Measurements from ENCODE around the gene APBB2.

APBB2 gene

GRCh38 chr4:40846532-40846931, 367.8 kb downstream of the APBB2 start:
- no peak for DNase-seq
- Histone ChIP-seq H3K27me3 (replicated peaks; ENCODE audit: control insufficient read depth, insufficient read depth, low read length, poor library complexity, severe bottlenecking) (no peaks in the 10 kb centered on the region), H3K27ac (ENCODE audit: insufficient read depth, low read length, poor library complexity, severe bottlenecking) (no peak overlapping the region), H3K4me3 (ENCODE audit: insufficient read depth, low read depth, low read length, poor library complexity, severe bottlenecking) (no peak overlapping the region), H3K36me3 (ENCODE audit: control insufficient read depth, insufficient read depth, low read length) (no peaks in the 10 kb centered on the region), H3K9me3 (ENCODE audit: control insufficient read depth, low read length) (no peaks in the 10 kb centered on the region), H3K4me1 (ENCODE audit: control insufficient read depth, insufficient read depth, low read length, poor library complexity, severe bottlenecking) (no peaks in the 10 kb centered on the region)

GRCh38 chr4:40845154-40845835, 369.0 kb downstream of the APBB2 start:
- H3K27me3 ChIP-seq (replicated peaks; ENCODE audit: control insufficient read depth, insufficient read depth, low read length, poor library complexity, severe bottlenecking), result no peaks in the 10 kb centered on the region
- no peaks in the 10 kb centered on the region for H3K4me1 ChIP-seq (ENCODE audit: control insufficient read depth, insufficient read depth, low read length, poor library complexity, severe bottlenecking)
- no peak overlapping the region for H3K27ac ChIP-seq (ENCODE audit: insufficient read depth, low read length, poor library complexity, severe bottlenecking)
- H3K9me3 ChIP-seq (ENCODE audit: control insufficient read depth, low read length), result no peaks in the 10 kb centered on the region
- DNase-seq, result no peak
- no peak overlapping the region for H3K4me3 ChIP-seq (ENCODE audit: insufficient read depth, low read depth, low read length, poor library complexity, severe bottlenecking)
- no peaks in the 10 kb centered on the region for H3K36me3 ChIP-seq (ENCODE audit: control insufficient read depth, insufficient read depth, low read length)

GRCh38 chr4:40844261-40844660, 370.1 kb downstream of the APBB2 start:
- Histone ChIP-seq H3K36me3 (ENCODE audit: control insufficient read depth, insufficient read depth, low read length) (no peaks in the 10 kb centered on the region), H3K4me3 (ENCODE audit: insufficient read depth, low read depth, low read length, poor library complexity, severe bottlenecking) (no peak overlapping the region), H3K27me3 (replicated peaks; ENCODE audit: control insufficient read depth, insufficient read depth, low read length, poor library complexity, severe bottlenecking) (no peaks in the 10 kb centered on the region), H3K4me1 (ENCODE audit: control insufficient read depth, insufficient read depth, low read length, poor library complexity, severe bottlenecking) (no peaks in the 10 kb centered on the region), H3K27ac (ENCODE audit: insufficient read depth, low read length, poor library complexity, severe bottlenecking) (no peak overlapping the region), H3K9me3 (ENCODE audit: control insufficient read depth, low read length) (no peaks in the 10 kb centered on the region)
- no peak for DNase-seq

- no peak overlapping the region for H3K27ac ChIP-seq (ENCODE audit: insufficient read depth, low read length, poor library complexity, severe bottlenecking)
- H3K4me1 ChIP-seq (ENCODE audit: control insufficient read depth, insufficient read depth, low read length, poor library complexity, severe bottlenecking), result no peaks in the 10 kb centered on the region
- no peaks in the 10 kb centered on the region for H3K9me3 ChIP-seq (ENCODE audit: control insufficient read depth, low read length)
- no peak for DNase-seq
- no peaks in the 10 kb centered on the region for H3K36me3 ChIP-seq (ENCODE audit: control insufficient read depth, insufficient read depth, low read length)
- no peaks in the 10 kb centered on the region for H3K27me3 ChIP-seq (replicated peaks; ENCODE audit: control insufficient read depth, insufficient read depth, low read length, poor library complexity, severe bottlenecking)
- H3K4me3 ChIP-seq (ENCODE audit: insufficient read depth, low read depth, low read length, poor library complexity, severe bottlenecking), result no peak overlapping the region
These were observed 370.6 kb downstream of the APBB2 start for GRCh38 chr4:40843696-40844095.

- H3K27me3 ChIP-seq (replicated peaks; ENCODE audit: control insufficient read depth, insufficient read depth, low read length, poor library complexity, severe bottlenecking), result no peaks in the 10 kb centered on the region
- no peak overlapping the region for H3K4me3 ChIP-seq (ENCODE audit: insufficient read depth, low read depth, low read length, poor library complexity, severe bottlenecking)
- H3K9me3 ChIP-seq (ENCODE audit: control insufficient read depth, low read length), result no peaks in the 10 kb centered on the region
- no peaks in the 10 kb centered on the region for H3K36me3 ChIP-seq (ENCODE audit: control insufficient read depth, insufficient read depth, low read length)
- no peaks in the 10 kb centered on the region for H3K4me1 ChIP-seq (ENCODE audit: control insufficient read depth, insufficient read depth, low read length, poor library complexity, severe bottlenecking)
- no peak overlapping the region for H3K27ac ChIP-seq (ENCODE audit: insufficient read depth, low read length, poor library complexity, severe bottlenecking)
- DNase-seq, result no peak
These were observed 371.5 kb downstream of the APBB2 start for GRCh38 chr4:40842725-40843423.

- H3K9me3 ChIP-seq (ENCODE audit: control insufficient read depth, low read length), result no peaks in the 10 kb centered on the region
- H3K27ac ChIP-seq (ENCODE audit: insufficient read depth, low read length, poor library complexity, severe bottlenecking), result no peak overlapping the region
- no peak overlapping the region for H3K4me3 ChIP-seq (ENCODE audit: insufficient read depth, low read depth, low read length, poor library complexity, severe bottlenecking)
- H3K4me1 ChIP-seq (ENCODE audit: control insufficient read depth, insufficient read depth, low read length, poor library complexity, severe bottlenecking), result no peaks in the 10 kb centered on the region
- no peaks in the 10 kb centered on the region for H3K27me3 ChIP-seq (replicated peaks; ENCODE audit: control insufficient read depth, insufficient read depth, low read length, poor library complexity, severe bottlenecking)
- no peak for DNase-seq
- no peaks in the 10 kb centered on the region for H3K36me3 ChIP-seq (ENCODE audit: control insufficient read depth, insufficient read depth, low read length)
These were observed 372.0 kb downstream of the APBB2 start for GRCh38 chr4:40842318-40842717.

- H3K36me3 ChIP-seq (ENCODE audit: control insufficient read depth, insufficient read depth, low read length), result no peaks in the 10 kb centered on the region
- H3K9me3 ChIP-seq (ENCODE audit: control insufficient read depth, low read length), result no peaks in the 10 kb centered on the region
- no peak overlapping the region for H3K4me3 ChIP-seq (ENCODE audit: insufficient read depth, low read depth, low read length, poor library complexity, severe bottlenecking)
- H3K27me3 ChIP-seq (replicated peaks; ENCODE audit: control insufficient read depth, insufficient read depth, low read length, poor library complexity, severe bottlenecking), result no peaks in the 10 kb centered on the region
- no peaks in the 10 kb centered on the region for H3K4me1 ChIP-seq (ENCODE audit: control insufficient read depth, insufficient read depth, low read length, poor library complexity, severe bottlenecking)
- no peak overlapping the region for H3K27ac ChIP-seq (ENCODE audit: insufficient read depth, low read length, poor library complexity, severe bottlenecking)
- peak in 2 of 3 donors; percentile 12 to 16 for DNase-seq
These were observed 373.3 kb downstream of the APBB2 start for GRCh38 chr4:40840985-40841571.

GRCh38 chr4:40840255-40840984, 373.9 kb downstream of the APBB2 start:
- Histone ChIP-seq H3K36me3 (ENCODE audit: control insufficient read depth, insufficient read depth, low read length) (no peaks in the 10 kb centered on the region), H3K4me3 (ENCODE audit: insufficient read depth, low read depth, low read length, poor library complexity, severe bottlenecking) (no peak overlapping the region), H3K27ac (ENCODE audit: insufficient read depth, low read length, poor library complexity, severe bottlenecking) (no peak overlapping the region), H3K9me3 (ENCODE audit: control insufficient read depth, low read length) (no peaks in the 10 kb centered on the region), H3K27me3 (replicated peaks; ENCODE audit: control insufficient read depth, insufficient read depth, low read length, poor library complexity, severe bottlenecking) (no peaks in the 10 kb centered on the region), H3K4me1 (ENCODE audit: control insufficient read depth, insufficient read depth, low read length, poor library complexity, severe bottlenecking) (no peaks in the 10 kb centered on the region)
- DNase-seq, result no peak

- Histone ChIP-seq H3K36me3 (ENCODE audit: control insufficient read depth, insufficient read depth, low read length) (no peaks in the 10 kb centered on the region), H3K9me3 (ENCODE audit: control insufficient read depth, low read length) (no peaks in the 10 kb centered on the region), H3K4me1 (ENCODE audit: control insufficient read depth, insufficient read depth, low read length, poor library complexity, severe bottlenecking) (no peaks in the 10 kb centered on the region), H3K27ac (ENCODE audit: insufficient read depth, low read length, poor library complexity, severe bottlenecking) (no peak overlapping the region), H3K4me3 (ENCODE audit: insufficient read depth, low read depth, low read length, poor library complexity, severe bottlenecking) (no peak overlapping the region), H3K27me3 (replicated peaks; ENCODE audit: control insufficient read depth, insufficient read depth, low read length, poor library complexity, severe bottlenecking) (no peaks in the 10 kb centered on the region)
- no peak for DNase-seq
These were observed 375.6 kb downstream of the APBB2 start for GRCh38 chr4:40838742-40839141.
